ENCODE results near the gene HMMR. TPM values are rescaled to one million over a fixed set of nuclear protein-coding genes. Genes with fewer than 3 reads are reported as not detected.

HMMR gene
- total RNA-seq, 1 experiment from 2014 or later, result 74.6 TPM

GRCh38 chr5:163436515-163436914, 23.9 kb upstream of the HMMR start:
- peaks cover 19% of the 10 kb centered on the region for H3K36me3 ChIP-seq (ENCODE audit: low read depth, low read length)
- DNase-seq, result no peak
- H3K4me2 ChIP-seq (ENCODE audit: low read length), result peak overlapping the region; percentile 98
- H3K79me2 ChIP-seq (ENCODE audit: low read length), result peaks cover 40% of the 10 kb centered on the region
- peak overlapping the region; percentile 33; the same call in 1 of the 2 replicates for H3K9ac ChIP-seq (ENCODE audit: low read length)
- H3K4me3 ChIP-seq (ENCODE audit: low read length), result peak overlapping the region; percentile 98
- H3K9me2 ChIP-seq (replicated peaks; ENCODE audit: low read length), result no peaks in the 10 kb centered on the region
- ChIA-PET POLR2A (ENCODE audit: unreplicated experiment) (no interaction called here), CTCF (no interaction called here)
- H3F3A ChIP-seq (ENCODE audit: low read length, unreplicated experiment), result no peaks in the 10 kb centered on the region
- intact Hi-C loops (cut with micrococcal nuclease), result loop anchor here (2.0 kb wide), 1 partner anchor 68 kb away; the partner anchor contains the start of gene MAT2B
- H3K27me3 ChIP-seq (ENCODE audit: low read length), result no peaks in the 10 kb centered on the region
- H2AFZ ChIP-seq (ENCODE audit: low read length), result peak overlapping the region; percentile 78
- H4K20me1 ChIP-seq (ENCODE audit: low read length), result peaks cover 21% of the 10 kb centered on the region
- no peak for ATAC-seq
- peaks cover 29% of the 10 kb centered on the region for H3K4me1 ChIP-seq (ENCODE audit: insufficient read depth, low read length)
- TF ChIP-seq EZH2phosphoT487 (IDR thresholded peaks at IDR 0.05; ENCODE audit: borderline replicate concordance, low read length), result no peak
- no peak for TF ChIP-seq CTCF (conservative IDR thresholded peaks at IDR 0.05; ENCODE audit: low read depth, low read length)
- no peak for TF ChIP-seq EZH2 (IDR thresholded peaks at IDR 0.05; ENCODE audit: low read length, unreplicated experiment)
- BruUV-seq (replicated peaks), result no TSS peak
- no peak overlapping the region for H3K27ac ChIP-seq (ENCODE audit: low read length)
- no peaks in the 10 kb centered on the region for H3K9me3 ChIP-seq (ENCODE audit: low read length)

DNA sequence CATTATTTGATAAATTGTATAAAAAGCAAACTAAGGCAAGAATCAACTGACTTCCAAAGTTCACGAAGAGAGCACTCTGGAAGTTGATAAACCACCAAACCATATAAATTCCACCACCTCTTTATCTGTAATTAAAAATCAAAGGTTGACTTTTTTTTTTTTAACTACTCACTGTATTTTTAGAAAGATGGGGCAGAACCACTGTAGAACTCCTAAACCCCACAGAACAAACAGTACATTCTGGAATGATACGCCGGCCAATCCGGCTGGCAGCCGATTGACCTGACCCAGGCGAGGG, 23.5 kb upstream of the HMMR start:
- Histone ChIP-seq H3K4me1 (ENCODE audit: insufficient read depth, low read length) (peaks cover 29% of the 10 kb centered on the region), H3K4me3 (ENCODE audit: low read length) (peak overlapping the region; percentile 98), H3K27ac (ENCODE audit: low read length) (no peak overlapping the region), H3K9me2 (replicated peaks; ENCODE audit: low read length) (no peaks in the 10 kb centered on the region), H3K9me3 (ENCODE audit: low read length) (no peaks in the 10 kb centered on the region), H3K36me3 (ENCODE audit: low read depth, low read length) (peaks cover 24% of the 10 kb centered on the region), H4K20me1 (ENCODE audit: low read length) (peaks cover 21% of the 10 kb centered on the region), H2AFZ (ENCODE audit: low read length) (peak overlapping the region; percentile 78), H3K9ac (ENCODE audit: low read length) (peak overlapping the region; percentile 33; the same call in 1 of the 2 replicates), H3K27me3 (ENCODE audit: low read length) (no peaks in the 10 kb centered on the region), H3F3A (ENCODE audit: low read length, unreplicated experiment) (no peaks in the 10 kb centered on the region), H3K4me2 (ENCODE audit: low read length) (peak overlapping the region; percentile 98), H3K79me2 (ENCODE audit: low read length) (peaks cover 40% of the 10 kb centered on the region)
- BruUV-seq (replicated peaks), result TSS peak; percentile 85
- ATAC-seq (no peak), DNase-seq (no peak)
- TF ChIP-seq EZH2 (IDR thresholded peaks at IDR 0.05; ENCODE audit: low read length, unreplicated experiment) (no peak), EZH2phosphoT487 (IDR thresholded peaks at IDR 0.05; ENCODE audit: borderline replicate concordance, low read length) (no peak), CTCF (conservative IDR thresholded peaks at IDR 0.05; ENCODE audit: low read depth, low read length) (no peak)
- CTCF ChIA-PET, result no interaction called here
- intact Hi-C loops (cut with micrococcal nuclease), result loop anchor here (1.0 to 2.0 kb wide), 2 partner anchors 23 to 68 kb away; partner anchors contain the start of genes HMMR, MAT2B and NUDCD2
- POLR2A ChIA-PET (ENCODE audit: unreplicated experiment), result no interaction called here

Measured in PC-3 (cell line).